Lung (tissue), 12 donors: ENCODE data around the gene NKAIN4. TPM values are rescaled to one million over a fixed set of nuclear protein-coding genes. Genes with fewer than 3 reads are reported as not detected.

Experiments
- ATAC-seq: fragments of 200-7000 bp; cut with Tn5 transposase; one replicate; pipeline ENCODE4 v1.9.1; 2020; ENCODE audit warnings: moderate number of reproducible peaks; ENCODE audit not compliant: insufficient read depth, low FRiP score
- DNase-seq, 3 donors: peaks; one replicate each; pipeline ENCODE4 v3.0.0-alpha.2; 2013 to 2017
- H3K27ac ChIP-seq, 2 donors: one replicate each; pipeline ENCODE4 v1.5.1; 2013; ENCODE audit warnings: mild to moderate bottlenecking in 2 of 2, moderate library complexity in 2 of 2, control low read depth in 1 of 2, inconsistent platforms in 1 of 2, low read depth in 1 of 2, low read length in 1 of 2
- H3K27me3 ChIP-seq, 3 donors: one replicate each; pipeline ENCODE4 v1.5.1; 2013; ENCODE audit warnings: low read length in 2 of 3; ENCODE audit not compliant: control insufficient read depth in 3 of 3, insufficient read depth in 3 of 3
- H3K36me3 ChIP-seq, 4 donors: one replicate each; pipeline ENCODE4 v1.5.1; 2013; ENCODE audit warnings: low read length in 4 of 4, mild to moderate bottlenecking in 1 of 4, moderate library complexity in 1 of 4; ENCODE audit not compliant: control insufficient read depth in 4 of 4, insufficient read depth in 4 of 4
- H3K4me1 ChIP-seq, 5 donors: one replicate each; pipeline ENCODE4 v1.5.1; 2013; ENCODE audit warnings: low read length in 5 of 5, mild to moderate bottlenecking in 2 of 5, moderate library complexity in 1 of 5; ENCODE audit not compliant: control insufficient read depth in 5 of 5, insufficient read depth in 5 of 5
- H3K4me3 ChIP-seq: one replicate; pipeline ENCODE4 v1.5.1; 2013; ENCODE audit warnings: mild to moderate bottlenecking, control low read depth, moderate library complexity
- H3K9ac ChIP-seq, 2 donors: one replicate each; pipeline ENCODE4 v1.5.1; 2013; ENCODE audit warnings: low read length in 2 of 2, control low read depth in 1 of 2; ENCODE audit not compliant: insufficient read depth in 1 of 2
- H3K9me3 ChIP-seq, 4 donors: one replicate each; pipeline ENCODE4 v1.5.1; 2013; ENCODE audit warnings: low read length in 3 of 4, mild to moderate bottlenecking in 1 of 4, moderate library complexity in 1 of 4; ENCODE audit not compliant: control insufficient read depth in 4 of 4, insufficient read depth in 3 of 4
- CTCF ChIP-seq: IDR thresholded peaks from 2 replicates; pipeline ENCODE4 v1.5.1; 2012; ENCODE audit warnings: mild to moderate bottlenecking; ENCODE audit errors: control extremely low read depth, extremely low read depth
- WGBS, 2 donors: extraction: QIAGEN DNeasy Blood & Tissue Kit; methylation state at CpG; one replicate each; pipeline ENCODE4 v1.1.7; 2013; 5-methylcytosine and 5-hydroxymethylcytosine counted together
- polyA plus RNA-seq, 2 donors: library from polyadenylated mRNA; stranded (reverse); fragments of 200-250 nt; gene quantifications; one replicate each; pipeline ENCODE4 v1.2.1, GENCODE V29; 2013
- total RNA-seq, 2 donors: library from RNA; depleted of rRNA in 1 of 2; stranded (reverse); fragments of >200 nt in 1 of 2; gene quantifications; one replicate each; pipeline ENCODE4 v1.2.1, GENCODE V29; 2014 to 2021
- donor health status: control.
- donor health status: control.
- donor health status: Bipolar disorder and iron deficiency.
- donor health status: healthy.
- donor health status: DM: yes; HTN: yes; CAD: no.

NKAIN4 gene
- total and polyA plus RNA-seq, 4 donors: 0.10 to 1.7 TPM; not detected in 2

GRCh38 chr20:63298731-63299312 is 44.6 kb upstream of the NKAIN4 start:
- Histone ChIP-seq H3K4me3 (no peak overlapping the region), H3K9me3 (peaks cover 0 to 5% (median 1%) of the 10 kb centered on the region in 4 donors), H3K27ac (no peak overlapping the region), H3K9ac (no peak overlapping the region), H3K36me3 (no peaks in the 10 kb centered on the region), H3K4me1 (peaks cover 0 to 21% (median 0%) of the 10 kb centered on the region in 5 donors), H3K27me3 (peaks cover 0 to 14% (median 0%) of the 10 kb centered on the region in 3 donors)
- 87 to 93% methylated on average over 17 of the region's 17 CpGs for WGBS, 2 donors
- DNase-seq (no peak), ATAC-seq (no peak)
- TF ChIP-seq CTCF: no peak

GRCh38 chr20:63297796-63298572 is 43.7 kb upstream of the NKAIN4 start:
- DNase-seq (no peak), ATAC-seq (no peak)
- Histone ChIP-seq H3K9ac (no peak overlapping the region), H3K27me3 (peaks cover 0 to 12% (median 0%) of the 10 kb centered on the region in 3 donors), H3K36me3 (no peaks in the 10 kb centered on the region), H3K27ac (no peak overlapping the region), H3K4me3 (no peak overlapping the region), H3K9me3 (peaks cover 0 to 5% (median 1%) of the 10 kb centered on the region in 4 donors), H3K4me1 (peaks cover 0 to 21% (median 0%) of the 10 kb centered on the region in 5 donors)
- no peak for TF ChIP-seq CTCF
- WGBS, 2 donors: 76 to 80% methylated on average over 16 of the region's 16 CpGs

- ATAC-seq (no peak), DNase-seq (peak; percentile 56 to 65 (median 62))
- Histone ChIP-seq H3K4me1 (peaks cover 0 to 21% (median 0%) of the 10 kb centered on the region in 5 donors), H3K27me3 (peaks cover 0 to 14% (median 0%) of the 10 kb centered on the region in 3 donors), H3K27ac (no peak overlapping the region), H3K9ac (no peak overlapping the region), H3K9me3 (peaks cover 0 to 5% (median 1%) of the 10 kb centered on the region in 4 donors), H3K36me3 (no peaks in the 10 kb centered on the region), H3K4me3 (no peak overlapping the region)
- WGBS, 2 donors: 59 to 77% methylated on average over 11 of the region's 11 CpGs
- no peak for TF ChIP-seq CTCF
Measured at GRCh38 chr20:63297371-63297781, 43.1 kb upstream of the NKAIN4 start.
